SJCRH30 (cell line): ENCODE measurements around the gene CD244. TPM values are rescaled to one million over a fixed set of nuclear protein-coding genes. Genes with fewer than 3 reads are reported as not detected.

Experiments
- DNase-seq, 2 experiments: peaks; one replicate each; pipeline ENCODE4 v3.0.0-alpha.2; 2015 to 2020
- H3K27ac ChIP-seq: fragments of 250-450 bp; sonication (Bioruptor Pico); 2 replicates; pipeline ENCODE4 v1.5.1; 2020; ENCODE audit warnings: mild to moderate bottlenecking, moderate library complexity
- H3K27me3 ChIP-seq: fragments of 250-450 bp; sonication (Bioruptor Pico); 2 replicates; pipeline ENCODE4 v1.5.1; 2020; ENCODE audit warnings: mild to moderate bottlenecking, moderate library complexity
- H3K36me3 ChIP-seq: fragments of 250-450 bp; sonication (Bioruptor Pico); 2 replicates; pipeline ENCODE4 v1.5.1; 2020; ENCODE audit warnings: mild to moderate bottlenecking, moderate library complexity
- H3K4me1 ChIP-seq: fragments of 250-450 bp; sonication (Bioruptor Pico); 2 replicates; pipeline ENCODE4 v1.5.1; 2020; ENCODE audit warnings: mild to moderate bottlenecking, moderate library complexity
- H3K4me3 ChIP-seq: fragments of 250-450 bp; sonication (Bioruptor Pico); 2 replicates; pipeline ENCODE4 v1.5.1; 2020; ENCODE audit warnings: mild to moderate bottlenecking, moderate library complexity
- H3K9me3 ChIP-seq: fragments of 250-450 bp; sonication (Bioruptor Pico); replicated peaks from 2 replicates; pipeline ENCODE4 v1.5.1; 2020; ENCODE audit warnings: mild to moderate bottlenecking, moderate library complexity
- total RNA-seq: library from RNA; depleted of rRNA; stranded (reverse); fragments of >200 nt; shearing (Covaris generic); gene quantifications from 2 replicates; pipeline ENCODE4 v1.2.3, GENCODE V29; 2014

The CD244 gene
- total RNA-seq, 1 experiment from 2014 or later, result not detected

- Histone ChIP-seq H3K9me3 (no peaks in the 10 kb centered on the region), H3K4me3 (no peak overlapping the region), H3K27me3 (no peaks in the 10 kb centered on the region), H3K27ac (no peak overlapping the region), H3K4me1 (no peaks in the 10 kb centered on the region), H3K36me3 (no peaks in the 10 kb centered on the region)
- no peak for DNase-seq
Measured at GRCh38 chr1:160865337-160865736, 2.6 kb upstream of the CD244 start.

- H3K36me3 ChIP-seq, result no peaks in the 10 kb centered on the region
- no peak for DNase-seq
- no peaks in the 10 kb centered on the region for H3K27me3 ChIP-seq
- no peaks in the 10 kb centered on the region for H3K9me3 ChIP-seq
- H3K4me3 ChIP-seq, result no peak overlapping the region
- no peak overlapping the region for H3K27ac ChIP-seq
- no peaks in the 10 kb centered on the region for H3K4me1 ChIP-seq
Measured at GRCh38 chr1:160864173-160864572, 1.5 kb upstream of the CD244 start.

- no peaks in the 10 kb centered on the region for H3K9me3 ChIP-seq
- H3K27ac ChIP-seq, result no peak overlapping the region
- DNase-seq, result no peak
- no peak overlapping the region for H3K4me3 ChIP-seq
- no peaks in the 10 kb centered on the region for H3K27me3 ChIP-seq
- no peaks in the 10 kb centered on the region for H3K4me1 ChIP-seq
- no peaks in the 10 kb centered on the region for H3K36me3 ChIP-seq
Measured at GRCh38 chr1:160863774-160864131, 1.1 kb upstream of the CD244 start.

GRCh38 chr1:160863061-160863773 is 530 bp upstream of the CD244 start:
- DNase-seq, result no peak
- no peak overlapping the region for H3K27ac ChIP-seq

GRCh38 chr1:160860840-160861505 is 1.7 kb downstream of the CD244 start:
- no peak overlapping the region for H3K27ac ChIP-seq
- H3K27me3 ChIP-seq, result no peaks in the 10 kb centered on the region
- no peak overlapping the region for H3K4me3 ChIP-seq
- no peaks in the 10 kb centered on the region for H3K36me3 ChIP-seq
- no peak for DNase-seq
- H3K9me3 ChIP-seq, result no peaks in the 10 kb centered on the region
- H3K4me1 ChIP-seq, result no peaks in the 10 kb centered on the region

More at GRCh38 chr1:160863061-160863773, 530 bp upstream of the CD244 start:
- Histone ChIP-seq H3K4me1 (no peaks in the 10 kb centered on the region), H3K27me3 (no peaks in the 10 kb centered on the region), H3K9me3 (no peaks in the 10 kb centered on the region), H3K36me3 (no peaks in the 10 kb centered on the region), H3K4me3 (no peak overlapping the region)

- H3K4me3 ChIP-seq, result no peak overlapping the region
- DNase-seq, result no peak
Measured at GRCh38 chr1:160859166-160859565, 3.5 kb downstream of the CD244 start.

GRCh38 chr1:160858507-160858906 is 4.2 kb downstream of the CD244 start:
- Histone ChIP-seq H3K36me3 (no peaks in the 10 kb centered on the region), H3K27me3 (no peaks in the 10 kb centered on the region), H3K4me3 (no peak overlapping the region), H3K27ac (no peak overlapping the region), H3K4me1 (no peaks in the 10 kb centered on the region), H3K9me3 (no peaks in the 10 kb centered on the region)
- DNase-seq, result no peak

More at GRCh38 chr1:160859166-160859565, 3.5 kb downstream of the CD244 start:
- H3K27ac ChIP-seq, result no peak overlapping the region
- H3K4me1 ChIP-seq, result no peaks in the 10 kb centered on the region
- no peaks in the 10 kb centered on the region for H3K36me3 ChIP-seq
- no peaks in the 10 kb centered on the region for H3K9me3 ChIP-seq
- no peaks in the 10 kb centered on the region for H3K27me3 ChIP-seq

GRCh38 chr1:160858097-160858496 is 4.6 kb downstream of the CD244 start:
- Histone ChIP-seq H3K36me3 (no peaks in the 10 kb centered on the region), H3K4me1 (no peaks in the 10 kb centered on the region), H3K27me3 (no peaks in the 10 kb centered on the region), H3K9me3 (no peaks in the 10 kb centered on the region), H3K4me3 (no peak overlapping the region), H3K27ac (no peak overlapping the region)
- DNase-seq, result no peak

- Histone ChIP-seq H3K4me1 (no peaks in the 10 kb centered on the region), H3K27me3 (no peaks in the 10 kb centered on the region), H3K4me3 (no peak overlapping the region), H3K9me3 (no peaks in the 10 kb centered on the region), H3K27ac (no peak overlapping the region), H3K36me3 (no peaks in the 10 kb centered on the region)
- DNase-seq, result no peak
Measured at GRCh38 chr1:160855181-160855981, 7.3 kb downstream of the CD244 start.

- Histone ChIP-seq H3K27me3 (no peaks in the 10 kb centered on the region), H3K36me3 (no peaks in the 10 kb centered on the region), H3K27ac (no peak overlapping the region), H3K4me3 (no peak overlapping the region), H3K9me3 (no peaks in the 10 kb centered on the region), H3K4me1 (no peaks in the 10 kb centered on the region)
- no peak for DNase-seq
Measured at GRCh38 chr1:160853754-160854153, 8.9 kb downstream of the CD244 start.

- Histone ChIP-seq H3K4me1 (no peaks in the 10 kb centered on the region), H3K27me3 (no peaks in the 10 kb centered on the region), H3K9me3 (no peaks in the 10 kb centered on the region), H3K4me3 (no peak overlapping the region), H3K27ac (no peak overlapping the region), H3K36me3 (no peaks in the 10 kb centered on the region)
- no peak for DNase-seq
Measured at GRCh38 chr1:160853014-160853413, 9.7 kb downstream of the CD244 start.

GRCh38 chr1:160850993-160851392 is 11.7 kb downstream of the CD244 start:
- Histone ChIP-seq H3K27me3 (no peaks in the 10 kb centered on the region), H3K4me1 (no peaks in the 10 kb centered on the region), H3K27ac (no peak overlapping the region), H3K9me3 (no peaks in the 10 kb centered on the region), H3K4me3 (no peak overlapping the region), H3K36me3 (no peaks in the 10 kb centered on the region)
- no peak for DNase-seq

- no peak for DNase-seq
Measured at GRCh38 chr1:160850541-160850940, 12.1 kb downstream of the CD244 start.

GRCh38 chr1:160846281-160846680 is 16.4 kb downstream of the CD244 start:
- no peak for DNase-seq
- Histone ChIP-seq H3K4me3 (no peak overlapping the region), H3K36me3 (no peaks in the 10 kb centered on the region), H3K27me3 (0 out of 2 replicates have a peak, but pooled peaks cover 4% of the 10 kb centered on the region), H3K27ac (no peak overlapping the region), H3K4me1 (no peaks in the 10 kb centered on the region), H3K9me3 (no peaks in the 10 kb centered on the region)

More at GRCh38 chr1:160850541-160850940, 12.1 kb downstream of the CD244 start:
- H3K36me3 ChIP-seq, result no peaks in the 10 kb centered on the region
- H3K9me3 ChIP-seq, result no peaks in the 10 kb centered on the region
- H3K27me3 ChIP-seq, result no peaks in the 10 kb centered on the region
- H3K4me1 ChIP-seq, result no peaks in the 10 kb centered on the region
- no peak overlapping the region for H3K4me3 ChIP-seq
- H3K27ac ChIP-seq, result no peak overlapping the region
